HepG2 (cell line): ENCODE results near the gene PPAT. TPM values are rescaled to one million over a fixed set of nuclear protein-coding genes. Genes with fewer than 3 reads are reported as not detected.

Source experiments
- ATAC-seq: fragments of 200-7000 bp; cut with Tn5 transposase; 3 replicates; pipeline ENCODE4 v1.9.1; 2020; ENCODE audit warnings: mild to moderate bottlenecking, moderate library complexity
- BruUV-seq: library from RNA; stranded (reverse); fragments of 400-500 nt; replicated peaks from 2 replicates; lab custom pipeline; 2021; lab: Mats Ljungman, UMichigan
- CTCF ChIA-PET: fragments of 300-600 bp; formaldehyde crosslinking; extraction: SDS; loops from one replicate; lab custom pipeline; 2021; ENCODE audit warnings: low total read pairs, inconsistent platforms, low intra/inter-chr PET ratio; lab: Yijun Ruan, JAX
- POLR2A ChIA-PET: fragments of 350-600 bp; sonication (Branson Sonifier 250); formaldehyde crosslinking; loops from one replicate; lab custom pipeline; 2020; ENCODE audit warnings: antibody characterized with exemption, inconsistent platforms; lab: Yijun Ruan, JAX
- DNase-seq: peaks from one replicate; pipeline ENCODE4 v3.0.0-alpha.2; 2015; ENCODE audit warnings: low spot score
- FAIRE-seq: peaks from 3 replicates; lab custom pipeline; 2011; peaks lifted over from hg19 to GRCh38; lab: Jason Lieb, UNC
- H2AFZ ChIP-seq: one replicate; pipeline ENCODE4 v1.6.1; 2011; ENCODE audit warnings: low read length, inconsistent platforms
- H3K27ac ChIP-seq: fragments of 300-600 bp; 3 replicates; pipeline ENCODE4 v1.8.0; 2011; ENCODE audit warnings: mixed run types, mild to moderate bottlenecking, mixed read lengths, low read length, inconsistent platforms; ENCODE audit not compliant: insufficient read depth; ENCODE audit errors: extremely low read length
- H3K27me3 ChIP-seq, 2 experiments: fragments of 200-600 bp in 1 of 2; 2 replicates in 1 of 2; 3 replicates in 1 of 2; pipeline versions ENCODE4 v1.6.0 to v1.8.0; 2011; ENCODE audit warnings: low read length in 2 of 2, mild to moderate bottlenecking in 2 of 2, moderate library complexity in 2 of 2, inconsistent platforms in 1 of 2; ENCODE audit not compliant: insufficient read depth in 2 of 2, control insufficient read depth in 1 of 2
- H3K36me3 ChIP-seq, 2 experiments: fragments of 200-600 bp in 1 of 2; replicated peaks in 1 of 2; 2 replicates in 1 of 2; 3 replicates in 1 of 2; pipeline versions ENCODE4 v1.5.1 to v1.8.0; 2011; ENCODE audit warnings: low read length in 2 of 2, inconsistent platforms in 1 of 2; ENCODE audit not compliant: insufficient read depth in 2 of 2, control insufficient read depth in 1 of 2
- H3K4me1 ChIP-seq: 2 replicates; pipeline ENCODE4 v1.5.1; 2012; ENCODE audit warnings: low read length, inconsistent platforms; ENCODE audit not compliant: insufficient read depth
- H3K4me2 ChIP-seq: 2 replicates; pipeline ENCODE4 v1.6.0; 2011; ENCODE audit warnings: low read depth, low read length, inconsistent platforms
- H3K4me3 ChIP-seq, 3 experiments: fragments of 200-600 bp in 1 of 3; sonication (generic), shearing (Covaris generic) in 1 of 3; replicated peaks in 1 of 3; 2 replicates each; pipeline ENCODE4 v1.5.1; 2011 to 2016; ENCODE audit warnings: low read length in 3 of 3, inconsistent platforms in 2 of 3, low read depth in 2 of 3, mild to moderate bottlenecking in 2 of 3, control low read depth in 1 of 3, mixed read lengths in 1 of 3; ENCODE audit not compliant: insufficient read depth in 1 of 3
- H3K79me2 ChIP-seq: one replicate; pipeline ENCODE4 v1.6.1; 2011; ENCODE audit warnings: low read length, inconsistent platforms; ENCODE audit not compliant: insufficient read depth
- H3K9ac ChIP-seq: 2 replicates; pipeline ENCODE4 v1.6.0; 2011; ENCODE audit warnings: mild to moderate bottlenecking, low read depth, low read length, inconsistent platforms; ENCODE audit not compliant: insufficient read depth
- H3K9me3 ChIP-seq: 2 replicates; pipeline ENCODE4 v1.5.1; 2012; ENCODE audit warnings: mild to moderate bottlenecking, low read length
- H4K20me1 ChIP-seq: 2 replicates; pipeline ENCODE4 v1.6.0; 2011; ENCODE audit warnings: inconsistent platforms, mild to moderate bottlenecking, low read length, moderate library complexity; ENCODE audit not compliant: insufficient read depth
- ADNP ChIP-seq: sonication (generic); formaldehyde crosslinking; IDR thresholded peaks from 2 replicates; pipeline ENCODE4 v1.4.0; 2020; ENCODE audit warnings: missing genetic modification reagents
- ATF7-NPFF ChIP-seq: sonication (generic); formaldehyde crosslinking; IDR thresholded peaks from 2 replicates; pipeline ENCODE4 v1.8.1; 2023; ENCODE audit warnings: mild to moderate bottlenecking, low read depth, missing genetic modification reagents, moderate library complexity
- ATM ChIP-seq: fragments of 450-650 bp; IDR thresholded peaks from 2 replicates; pipeline ENCODE4 v1.7.1; 2017; ENCODE audit warnings: mild to moderate bottlenecking, borderline replicate concordance
- ERF ChIP-seq: IDR thresholded peaks from 2 replicates; pipeline ENCODE4 v1.6.1; 2018; ENCODE audit warnings: missing biosample characterization, missing genetic modification reagents
- HNRNPL ChIP-seq: fragments of 200-400 bp; formaldehyde crosslinking; IDR thresholded peaks from 2 replicates; pipeline ENCODE4 v1.6.1; 2017; ENCODE audit warnings: mild to moderate bottlenecking, low read depth, low read length
- ONECUT2 ChIP-seq: sonication (generic); formaldehyde crosslinking; IDR thresholded peaks from 2 replicates; pipeline ENCODE4 v1.4.0; 2020; ENCODE audit warnings: missing genetic modification reagents
- RFX5 ChIP-seq: IDR thresholded peaks from 2 replicates; pipeline ENCODE4 v1.6.1; 2011; ENCODE audit warnings: low read depth, low read length, improper control_type of control experiment
- SRSF9 ChIP-seq: fragments of 200-400 bp; formaldehyde crosslinking; IDR thresholded peaks from 2 replicates; pipeline ENCODE4 v1.6.1; 2018; ENCODE audit warnings: borderline replicate concordance, mild to moderate bottlenecking, low read depth, low read length; ENCODE audit not compliant: insufficient read depth, poor library complexity, severe bottlenecking
- TCF12 ChIP-seq, 2 experiments: fragments of 450-650 bp in 1 of 2; sonication (generic) in 1 of 2; formaldehyde crosslinking in 1 of 2; IDR thresholded peaks; 2 replicates each; pipeline versions ENCODE4 v1.6.1 to v1.8.0; 2017 to 2022; ENCODE audit warnings: antibody characterized with exemption in 1 of 2, mild to moderate bottlenecking in 1 of 2, missing genetic modification reagents in 1 of 2, moderate library complexity in 1 of 2
- WIZ ChIP-seq: sonication (generic); formaldehyde crosslinking; IDR thresholded peaks from 2 replicates; pipeline ENCODE4 v1.5.1; 2020; ENCODE audit warnings: mild to moderate bottlenecking, missing genetic modification reagents
- ZBTB20 ChIP-seq: sonication (generic); formaldehyde crosslinking; IDR thresholded peaks from 2 replicates; pipeline ENCODE4 v1.8.1; 2023; ENCODE audit warnings: missing genetic modification reagents, low read depth, mild to moderate bottlenecking, borderline replicate concordance
- ZNF225 ChIP-seq: sonication (generic); formaldehyde crosslinking; IDR thresholded peaks from 2 replicates; pipeline ENCODE4 v1.4.0; 2020; ENCODE audit warnings: mild to moderate bottlenecking, missing genetic modification reagents
- ZNF260 ChIP-seq: sonication (generic); formaldehyde crosslinking; IDR thresholded peaks from 2 replicates; pipeline ENCODE4 v1.4.0; 2020; ENCODE audit warnings: missing genetic modification reagents, low read depth, mild to moderate bottlenecking, borderline replicate concordance
- WGBS: methylation state at CpG from one replicate; pipeline ENCODE4 v1.1.6; 2017; ENCODE audit warnings: low lambda C conversion rate; 5-methylcytosine and 5-hydroxymethylcytosine counted together
- in situ Hi-C: cut with HindIII; loops from 2 replicates; pipeline ENCODE4 v1.10.0; 2017; ENCODE audit warnings: low pct_unique_long_range_greater_than_20kb; ENCODE audit not compliant: extremely low pct_ligation_motif_present
- intact Hi-C: fragments of 100-400 bp; cut with micrococcal nuclease; formaldehyde crosslinking; loops from one replicate; pipeline ENCODE4 v1.10.0; 2022; ENCODE audit not compliant: unreplicated experiment
- polyA plus RNA-seq, 8 experiments: library from polyadenylated mRNA; depleted of rRNA in 3 of 8; stranded (reverse) in 7 of 8; unstranded in 1 of 8; fragments of >200 nt; fragmentation: Illumina TruSeq in 4 of 8; extraction: Trizol in 4 of 8; gene quantifications; 2 replicates each; pipeline versions ENCODE4 v1.2.1 to v1.2.3, GENCODE V29; 2011 to 2016; ENCODE audit warnings: low read depth in 4 of 8, missing spikeins in 1 of 8, mixed read lengths in 1 of 8; ENCODE audit not compliant: insufficient read depth in 1 of 8
- total RNA-seq, 5 experiments: library from RNA; depleted of rRNA; stranded (reverse); fragments of >200 nt; fragmentation: Illumina TruSeq; extraction: Trizol; gene quantifications; 2 replicates each; pipeline ENCODE4 v1.2.3, GENCODE V29; 2016; ENCODE audit warnings: low read depth in 1 of 5
- TF ChIP-seq, protein P1 (sequence below): sonication (generic); formaldehyde crosslinking; IDR thresholded peaks from 2 replicates; pipeline ENCODE4 v1.4.0; 2020; ENCODE audit warnings: mild to moderate bottlenecking, missing genetic modification reagents

The PPAT gene
- total and polyA plus RNA-seq, 2 of the 13 experiments (the other 11 are each of a cell fraction or from before 2014, with no cell fraction given) = 16.9 to 62.6 TPM

DNA sequence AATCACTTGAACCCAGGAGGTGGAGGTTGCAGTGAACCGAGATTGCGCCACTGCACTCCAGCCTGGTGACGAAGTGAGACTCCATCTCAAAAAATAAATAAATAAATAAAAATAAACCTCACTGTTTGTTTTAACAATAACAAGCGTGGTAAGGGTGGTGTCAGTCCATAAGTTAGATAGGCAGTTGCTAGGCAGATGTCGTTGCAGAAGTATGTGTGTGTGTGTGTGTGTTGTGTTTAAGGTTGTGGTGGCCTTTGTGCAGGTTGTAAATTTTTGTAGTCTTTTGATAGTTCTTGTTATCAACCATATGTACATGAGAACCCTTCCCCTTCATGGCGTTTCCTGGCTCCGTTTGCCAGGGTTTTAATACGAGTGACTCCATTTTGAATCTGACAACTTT, 44.1 kb downstream of the PPAT start:
- ATAC-seq (no peak), DNase-seq (no peak)
- peaks cover 2 to 5% of the 10 kb centered on the region in 2 experiments; a peak in 2 of 5 replicates for H3K36me3 ChIP-seq
- no peak overlapping the region for H3K4me3 ChIP-seq
- H3K9me3 ChIP-seq = no peaks in the 10 kb centered on the region
- H4K20me1 ChIP-seq = no peaks in the 10 kb centered on the region
- H3K27me3 ChIP-seq = no peaks in the 10 kb centered on the region; a peak in 1 of 5 replicates
- TF ChIP-seq WIZ (CRISPR knock-in tag) = no peak
- TF ChIP-seq, protein P1, sequence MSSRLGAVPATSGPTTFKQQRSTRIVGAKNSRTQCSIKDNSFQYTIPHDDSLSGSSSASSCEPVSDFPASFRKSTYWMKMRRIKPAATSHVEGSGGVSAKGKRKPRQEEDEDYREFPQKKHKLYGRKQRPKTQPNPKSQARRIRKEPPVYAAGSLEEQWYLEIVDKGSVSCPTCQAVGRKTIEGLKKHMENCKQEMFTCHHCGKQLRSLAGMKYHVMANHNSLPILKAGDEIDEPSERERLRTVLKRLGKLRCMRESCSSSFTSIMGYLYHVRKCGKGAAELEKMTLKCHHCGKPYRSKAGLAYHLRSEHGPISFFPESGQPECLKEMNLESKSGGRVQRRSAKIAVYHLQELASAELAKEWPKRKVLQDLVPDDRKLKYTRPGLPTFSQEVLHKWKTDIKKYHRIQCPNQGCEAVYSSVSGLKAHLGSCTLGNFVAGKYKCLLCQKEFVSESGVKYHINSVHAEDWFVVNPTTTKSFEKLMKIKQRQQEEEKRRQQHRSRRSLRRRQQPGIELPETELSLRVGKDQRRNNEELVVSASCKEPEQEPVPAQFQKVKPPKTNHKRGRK (CRISPR knock-in tag) = no peak
- TF ChIP-seq RFX5 = peak; percentile 78
- TF ChIP-seq ATF7-NPFF (CRISPR knock-in tag) = no peak
- TF ChIP-seq, all 625 proteins: peak for 1
- CTCF ChIA-PET = no interaction called here
- Histone ChIP-seq H3K79me2 (peaks cover 12% of the 10 kb centered on the region), H3K4me1 (peaks cover 17% of the 10 kb centered on the region), H3K27ac (no peak overlapping the region), H3K9ac (no peak overlapping the region), H2AFZ (no peak overlapping the region), H3K4me2 (no peak overlapping the region)
- 97% methylated on average over 8 of the region's 8 CpGs for WGBS
- no peak for FAIRE-seq
- no TSS peak for BruUV-seq
- in situ Hi-C loops = no loop called here
- POLR2A ChIA-PET = no interaction called here
- intact Hi-C loops = no loop called here

DNA sequence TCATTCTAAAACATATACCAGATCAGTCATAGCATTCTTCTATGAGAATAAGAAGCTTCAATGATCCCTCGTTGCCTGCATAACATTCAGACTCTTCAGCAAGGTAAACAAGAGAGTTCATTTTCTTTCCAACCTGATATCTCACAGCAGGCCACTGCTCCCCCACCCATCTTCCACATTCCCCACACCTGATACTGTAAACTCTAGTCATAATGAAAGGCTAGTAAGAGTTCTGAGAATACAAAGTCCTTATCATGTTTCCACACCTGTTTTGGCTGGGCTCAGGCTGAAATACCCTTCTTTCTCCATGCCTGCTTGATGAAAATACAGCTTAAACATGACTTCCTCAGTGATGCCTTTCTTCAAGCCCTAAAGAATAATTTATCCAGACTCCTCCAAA, 45.9 kb downstream of the PPAT start:
- no peak overlapping the region for H2AFZ ChIP-seq
- no peaks in the 10 kb centered on the region; a peak in 1 of 5 replicates for H3K27me3 ChIP-seq
- H3K27ac ChIP-seq = peak overlapping the region; percentile 2
- no TSS peak for BruUV-seq
- ATAC-seq (no peak), FAIRE-seq (no peak), DNase-seq (no peak)
- H4K20me1 ChIP-seq = no peaks in the 10 kb centered on the region
- peaks cover 25% of the 10 kb centered on the region for H3K79me2 ChIP-seq
- in situ Hi-C loops (no loop called here), intact Hi-C loops (loop anchor here (5.0 kb wide), 1 partner anchor 442 kb away; the partner anchor contains the start of gene CEP135)
- H3K4me1 ChIP-seq = peaks cover 28% of the 10 kb centered on the region
- H3K36me3 ChIP-seq = no peaks in the 10 kb centered on the region
- H3K4me2 ChIP-seq = no peak overlapping the region
- H3K9me3 ChIP-seq = no peaks in the 10 kb centered on the region
- ChIA-PET CTCF (no interaction called here), POLR2A (no interaction called here)
- no peak overlapping the region for H3K4me3 ChIP-seq
- 33% methylated on average over 1 of the region's 1 CpG for WGBS
- H3K9ac ChIP-seq = no peak overlapping the region
- TF ChIP-seq ONECUT2 (CRISPR knock-in tag) (no peak), ZNF225 (CRISPR knock-in tag) (no peak), ATM (no peak), TCF12 (IDR thresholded peaks at IDR 0.05) (no peak), TCF12 (CRISPR knock-in tag; IDR thresholded peaks at IDR 0.05) (no peak), ADNP (CRISPR knock-in tag) (no peak), HNRNPL (no peak), SRSF9 (no peak), ZBTB20 (CRISPR knock-in tag) (no peak), ZNF260 (CRISPR knock-in tag) (no peak), ERF (no peak)
